Stomach (tissue), 9 donors: ENCODE data around the gene ZZZ3. TPM values are rescaled to one million over a fixed set of nuclear protein-coding genes. Genes with fewer than 3 reads are reported as not detected.
"Not testable (repeated sequence)": the region's sequence is repeated elsewhere in the genome, so short reads cannot be mapped to it uniquely, and the experiment has no call there.

Experiments used
- DNase-seq, 2 donors: peaks; one replicate each; pipeline versions ENCODE4 v3.0.0 to v3.0.0-alpha.2; 2013 to 2019
- H3K27ac ChIP-seq, 5 donors: fragments of 200-600 bp in 4 of 5; sonication (generic) in 4 of 5; one replicate each; pipeline ENCODE4 v1.5.1; 2013 to 2019; ENCODE audit warnings: mild to moderate bottlenecking in 1 of 5, moderate library complexity in 1 of 5
- H3K27me3 ChIP-seq, 3 donors: fragments of 200-600 bp; sonication (generic); one replicate each; pipeline ENCODE4 v1.5.1; 2017 to 2019; ENCODE audit warnings: mixed run types in 1 of 3
- H3K36me3 ChIP-seq, 4 donors: fragments of 200-600 bp; sonication (generic); 1 replicate in 3 of 4; 2 replicates in 1 of 4; pipeline ENCODE4 v1.5.1; 2016 to 2019
- H3K4me1 ChIP-seq, 4 donors: fragments of 200-600 bp; sonication (generic); one replicate each; pipeline ENCODE4 v1.5.1; 2016 to 2019
- H3K4me3 ChIP-seq, 4 donors: fragments of 200-600 bp; sonication (generic) in 3 of 4; one replicate each; pipeline ENCODE4 v1.5.1; 2016 to 2019; ENCODE audit warnings: mild to moderate bottlenecking in 1 of 4
- H3K9me3 ChIP-seq, 4 donors: fragments of 200-600 bp; sonication (generic); one replicate each; pipeline ENCODE4 v1.5.1; 2016 to 2019
- EP300 ChIP-seq: sonication (generic); formaldehyde crosslinking; IDR thresholded peaks from one replicate; pipeline ENCODE4 v1.6.1; 2017; ENCODE audit warnings: antibody characterized with exemption
- POLR2A ChIP-seq, 4 donors: fragments of 450-650 bp; IDR thresholded peaks; one replicate each; pipeline ENCODE4 v1.6.1; 2016; ENCODE audit warnings: antibody characterized with exemption in 4 of 4, control low read depth in 2 of 4, mild to moderate bottlenecking in 1 of 4, moderate library complexity in 1 of 4
- POLR2AphosphoS5 ChIP-seq, 3 donors: sonication (generic); formaldehyde crosslinking; IDR thresholded peaks; one replicate each; pipeline ENCODE4 v1.6.1; 2016; ENCODE audit warnings: antibody characterized with exemption in 3 of 3
- WGBS, 5 donors: extraction: QIAGEN DNeasy Blood & Tissue Kit in 3 of 5; methylation state at CpG; one replicate each; pipeline versions ENCODE4 v1.1.5 to v1.1.7; 2013 to 2018; 5-methylcytosine and 5-hydroxymethylcytosine counted together
- intact Hi-C: fragments of 100-400 bp; cut with DNase I; formaldehyde crosslinking; loops from one replicate; pipeline ENCODE4 v1.15.1; 2023; ENCODE audit warnings: low total_unique reads
- polyA plus RNA-seq, 3 donors: library from polyadenylated mRNA; stranded (reverse); fragments of 200-250 nt; gene quantifications; one replicate each; pipeline ENCODE4 v1.2.3, GENCODE V29; 2013
- total RNA-seq, 5 donors: library from RNA; depleted of rRNA; stranded (reverse); fragments of >200 nt; gene quantifications; one replicate each; pipeline versions ENCODE4 v1.1.0 to v1.2.3, GENCODE V29; 2014 to 2016
- TF ChIP-seq, protein P1 (sequence below), 7 experiments: fragments of 450-650 bp in 4 of 7; fragments of 200-600 bp in 3 of 7; sonication (generic) in 3 of 7; IDR thresholded peaks; one replicate each; pipeline ENCODE4 v1.5.1; 2016 to 2019; ENCODE audit warnings: antibody characterized with exemption in 7 of 7, control low read depth in 2 of 7, mild to moderate bottlenecking in 1 of 7
- donor health status: healthy with polysubstance abuse.
- donor health status: Bipolar disorder and iron deficiency.
- donor health status: healthy.

The ZZZ3 gene
- total and polyA plus RNA-seq, 8 donors: 9.1 to 167 (median 39.5) TPM

DNA sequence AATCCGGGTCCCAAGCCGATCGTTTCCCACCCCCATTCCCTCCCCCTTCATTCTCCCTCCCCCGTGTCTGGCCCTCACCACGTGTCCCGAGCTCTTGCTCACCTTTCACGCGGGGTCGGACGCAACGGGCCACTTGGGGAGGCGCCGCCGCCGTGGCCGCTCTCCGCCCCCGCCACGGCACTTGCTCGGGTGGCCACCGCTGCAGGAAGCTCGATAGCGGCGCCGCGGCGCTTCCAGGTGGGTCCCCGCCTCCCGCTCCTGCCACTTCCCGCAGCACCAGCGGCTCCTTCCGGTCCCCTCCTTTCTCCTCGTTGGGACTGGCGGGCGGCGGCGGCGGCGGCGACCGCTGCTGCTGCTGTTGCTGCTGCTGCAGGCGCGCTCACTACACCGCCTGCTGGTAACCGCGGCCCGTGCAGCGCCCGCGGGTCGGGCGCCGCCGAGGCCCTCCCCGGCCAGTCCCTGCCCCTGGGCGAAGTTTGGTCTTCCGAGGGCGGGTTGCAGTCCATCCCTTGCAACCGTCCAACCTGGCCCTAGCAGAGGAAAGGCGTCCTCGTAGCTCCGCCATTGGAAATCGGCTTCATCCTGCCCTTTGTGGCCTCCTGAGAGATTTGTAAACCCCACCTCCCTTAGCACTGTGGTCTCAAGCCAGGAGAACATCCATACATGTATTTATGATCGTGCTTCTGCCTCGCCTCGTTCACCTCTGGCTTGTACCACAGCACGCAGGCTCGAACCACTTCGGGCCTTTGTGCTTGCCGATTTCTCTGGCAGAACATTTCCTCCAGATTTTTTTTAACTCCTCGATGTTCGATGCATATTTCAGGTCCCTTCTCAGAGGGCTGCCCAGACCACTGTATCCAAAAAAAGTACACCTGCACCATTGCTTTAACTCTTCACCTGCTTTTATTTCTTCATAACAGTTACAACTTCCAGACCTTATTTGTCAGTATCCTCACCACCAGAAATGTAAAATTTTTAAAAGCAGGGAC lies 996 bp upstream of the ZZZ3 start:
- H3K27ac ChIP-seq: peak overlapping the region; percentile 91 to 99 (median 96)
- H3K36me3 ChIP-seq: no peaks in the 10 kb centered on the region
- WGBS, 5 donors: 0 to 1% (median 1%) methylated on average over 54 to 72 of the region's 72 CpGs
- DNase-seq: peak; percentile 93 to 98
- peak overlapping the region; percentile 83 to 91 (median 88) for H3K4me3 ChIP-seq
- intact Hi-C loops: no loop called here
- no peaks in the 10 kb centered on the region for H3K27me3 ChIP-seq
- TF ChIP-seq EP300 (no peak), POLR2A (IDR thresholded peaks at IDR 0.05) (peak in 1 of 4 donors; percentile 7), POLR2AphosphoS5 (IDR thresholded peaks at IDR 0.05) (peak; percentile 22 to 87 (median 76))
- TF ChIP-seq, protein P1, sequence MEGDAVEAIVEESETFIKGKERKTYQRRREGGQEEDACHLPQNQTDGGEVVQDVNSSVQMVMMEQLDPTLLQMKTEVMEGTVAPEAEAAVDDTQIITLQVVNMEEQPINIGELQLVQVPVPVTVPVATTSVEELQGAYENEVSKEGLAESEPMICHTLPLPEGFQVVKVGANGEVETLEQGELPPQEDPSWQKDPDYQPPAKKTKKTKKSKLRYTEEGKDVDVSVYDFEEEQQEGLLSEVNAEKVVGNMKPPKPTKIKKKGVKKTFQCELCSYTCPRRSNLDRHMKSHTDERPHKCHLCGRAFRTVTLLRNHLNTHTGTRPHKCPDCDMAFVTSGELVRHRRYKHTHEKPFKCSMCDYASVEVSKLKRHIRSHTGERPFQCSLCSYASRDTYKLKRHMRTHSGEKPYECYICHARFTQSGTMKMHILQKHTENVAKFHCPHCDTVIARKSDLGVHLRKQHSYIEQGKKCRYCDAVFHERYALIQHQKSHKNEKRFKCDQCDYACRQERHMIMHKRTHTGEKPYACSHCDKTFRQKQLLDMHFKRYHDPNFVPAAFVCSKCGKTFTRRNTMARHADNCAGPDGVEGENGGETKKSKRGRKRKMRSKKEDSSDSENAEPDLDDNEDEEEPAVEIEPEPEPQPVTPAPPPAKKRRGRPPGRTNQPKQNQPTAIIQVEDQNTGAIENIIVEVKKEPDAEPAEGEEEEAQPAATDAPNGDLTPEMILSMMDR (IDR thresholded peaks at IDR 0.05): peak in 5 of 7 experiments; percentile 65 to 95 (median 87)
- H3K9me3 ChIP-seq: no peaks in the 10 kb centered on the region
- peaks cover 15 to 55% (median 40%) of the 10 kb centered on the region in 4 donors for H3K4me1 ChIP-seq

DNA sequence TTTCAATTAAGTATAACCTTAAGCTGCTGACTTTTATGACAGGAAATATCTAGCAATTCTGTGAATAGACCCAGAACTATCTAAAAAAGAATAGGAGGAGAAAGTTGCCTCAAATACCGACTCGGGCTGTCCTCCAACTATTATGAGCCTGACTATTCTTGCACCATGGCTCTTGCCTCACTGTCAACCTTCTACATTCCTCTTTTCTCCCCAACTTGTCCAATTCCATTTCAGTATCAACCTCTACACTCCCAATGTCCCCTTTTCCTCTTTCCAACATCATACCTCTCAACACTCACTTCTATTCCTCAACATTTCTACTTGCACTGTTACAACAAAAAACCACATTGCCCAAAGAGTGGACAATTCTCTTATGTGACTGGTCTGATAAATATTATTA lies 2.3 kb downstream of the ZZZ3 start:
- no peak overlapping the region for H3K4me3 ChIP-seq
- H3K4me1 ChIP-seq: peaks cover 17 to 73% (median 55%) of the 10 kb centered on the region in 4 donors
- no peak overlapping the region for H3K27ac ChIP-seq
- no peaks in the 10 kb centered on the region for H3K36me3 ChIP-seq
- H3K27me3 ChIP-seq: no peaks in the 10 kb centered on the region
- no peak for DNase-seq
- intact Hi-C loops: no loop called here
- WGBS, 5 donors: 69 to 80% (median 74%) methylated on average over 2 of the region's 2 CpGs
- TF ChIP-seq, protein P1 (IDR thresholded peaks at IDR 0.05): no peak
- TF ChIP-seq POLR2AphosphoS5 (IDR thresholded peaks at IDR 0.05) (no peak), POLR2A (IDR thresholded peaks at IDR 0.05) (no peak), EP300 (no peak)
- H3K9me3 ChIP-seq: no peaks in the 10 kb centered on the region

DNA sequence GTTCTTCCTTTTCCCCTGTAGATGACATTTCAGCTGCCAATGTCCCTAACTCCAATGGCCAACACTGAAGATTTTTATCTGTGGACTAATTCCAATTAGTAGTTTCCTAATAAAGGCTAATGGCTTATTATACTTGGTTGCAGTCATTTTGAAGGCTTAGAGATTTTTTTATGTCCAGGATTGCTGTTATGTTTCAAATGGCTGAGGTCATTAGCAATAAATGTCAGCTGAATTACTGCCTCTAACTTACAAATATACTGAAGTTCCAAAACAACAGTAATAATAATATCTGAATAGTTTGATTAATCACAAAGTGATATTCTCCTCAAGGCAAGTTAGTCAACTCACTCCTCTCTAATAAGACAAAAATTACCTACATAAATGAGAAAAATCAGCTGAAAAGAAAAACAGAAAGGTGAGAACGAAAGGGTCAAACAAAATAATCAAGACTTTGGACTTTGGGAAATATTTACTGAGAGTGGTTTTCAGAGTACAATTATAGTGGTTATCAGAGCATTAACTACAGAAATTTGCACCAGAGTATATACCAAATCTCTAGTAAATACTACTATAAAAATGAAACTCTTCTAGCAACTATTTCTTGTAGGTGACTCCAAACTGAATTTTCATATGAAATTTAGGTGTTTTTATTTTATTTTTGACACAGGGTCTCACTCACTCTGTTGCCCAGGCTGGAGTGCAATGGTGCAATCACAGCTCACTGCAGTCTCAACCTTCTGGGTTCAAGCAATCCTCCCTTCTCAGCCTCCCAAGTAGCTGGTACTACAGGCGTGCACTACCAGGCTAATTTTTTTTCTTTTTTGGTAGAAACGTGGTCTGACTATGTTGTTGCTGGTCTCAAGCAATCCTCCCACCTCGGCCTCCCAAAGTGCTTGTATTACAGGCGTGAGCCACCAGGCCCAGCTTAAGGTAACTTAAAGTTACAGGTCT lies 3.5 kb downstream of the ZZZ3 start:
- Histone ChIP-seq H3K36me3 (peaks cover 0 to 6% (median 0%) of the 10 kb centered on the region in 4 donors), H3K4me1 (peaks cover 13 to 76% (median 54%) of the 10 kb centered on the region in 4 donors), H3K27ac (peak overlapping the region in 1 of 5 donors; percentile 5), H3K9me3 (no peaks in the 10 kb centered on the region), H3K4me3 (no peak overlapping the region), H3K27me3 (no peaks in the 10 kb centered on the region)
- no peak for DNase-seq
- TF ChIP-seq EP300: no peak
- TF ChIP-seq POLR2A (IDR thresholded peaks at IDR 0.05): no peak
- no peak for TF ChIP-seq POLR2AphosphoS5 (IDR thresholded peaks at IDR 0.05)
- TF ChIP-seq, protein P1 (IDR thresholded peaks at IDR 0.05): no peak
- intact Hi-C loops: no loop called here
- 67 to 76% (median 70%) methylated on average over 5 of the region's 5 CpGs for WGBS, 5 donors

DNA sequence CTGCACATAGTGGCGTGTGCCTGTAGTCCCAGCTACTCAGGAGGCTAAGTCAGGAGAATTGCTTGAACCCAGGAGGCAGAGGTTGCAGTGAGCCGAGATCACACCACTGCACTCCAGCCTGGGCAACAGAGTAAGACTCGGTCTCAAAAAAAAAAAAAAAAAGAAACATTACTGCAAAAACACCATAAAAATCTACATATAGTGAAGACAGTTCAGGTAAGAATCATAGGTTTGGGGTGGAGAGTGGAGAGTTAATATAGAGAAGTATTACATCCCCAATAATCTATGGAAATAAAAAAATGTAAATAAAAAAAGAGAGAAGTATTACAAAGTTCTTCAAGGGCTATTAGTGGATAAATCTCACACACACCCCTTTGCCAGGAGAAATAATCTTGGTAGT lies 7.7 kb downstream of the ZZZ3 start:
- peaks cover 12 to 89% (median 47%) of the 10 kb centered on the region in 4 donors for H3K4me1 ChIP-seq
- H3K36me3 ChIP-seq, H3K4me3 ChIP-seq, H3K9me3 ChIP-seq, DNase-seq, intact Hi-C loops, H3K27ac ChIP-seq, H3K27me3 ChIP-seq: not testable (repeated sequence)
- WGBS, 5 donors: 86 to 96% (median 93%) methylated on average over 3 of the region's 3 CpGs
